ENCODE measurements around the gene OTUB1. TPM values are rescaled to one million over a fixed set of nuclear protein-coding genes. Genes with fewer than 3 reads are reported as not detected.

The OTUB1 gene, protein sequence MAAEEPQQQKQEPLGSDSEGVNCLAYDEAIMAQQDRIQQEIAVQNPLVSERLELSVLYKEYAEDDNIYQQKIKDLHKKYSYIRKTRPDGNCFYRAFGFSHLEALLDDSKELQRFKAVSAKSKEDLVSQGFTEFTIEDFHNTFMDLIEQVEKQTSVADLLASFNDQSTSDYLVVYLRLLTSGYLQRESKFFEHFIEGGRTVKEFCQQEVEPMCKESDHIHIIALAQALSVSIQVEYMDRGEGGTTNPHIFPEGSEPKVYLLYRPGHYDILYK
- total RNA-seq = 114 and 130 TPM in 2 replicates

GRCh38 chr11:63986156-63986931 is at the start of gene OTUB1:
Gene OTUB1 (plus strand): TSS chr11:63986438. CDS start chr11:63986457, 19 bp downstream.

DNA sequence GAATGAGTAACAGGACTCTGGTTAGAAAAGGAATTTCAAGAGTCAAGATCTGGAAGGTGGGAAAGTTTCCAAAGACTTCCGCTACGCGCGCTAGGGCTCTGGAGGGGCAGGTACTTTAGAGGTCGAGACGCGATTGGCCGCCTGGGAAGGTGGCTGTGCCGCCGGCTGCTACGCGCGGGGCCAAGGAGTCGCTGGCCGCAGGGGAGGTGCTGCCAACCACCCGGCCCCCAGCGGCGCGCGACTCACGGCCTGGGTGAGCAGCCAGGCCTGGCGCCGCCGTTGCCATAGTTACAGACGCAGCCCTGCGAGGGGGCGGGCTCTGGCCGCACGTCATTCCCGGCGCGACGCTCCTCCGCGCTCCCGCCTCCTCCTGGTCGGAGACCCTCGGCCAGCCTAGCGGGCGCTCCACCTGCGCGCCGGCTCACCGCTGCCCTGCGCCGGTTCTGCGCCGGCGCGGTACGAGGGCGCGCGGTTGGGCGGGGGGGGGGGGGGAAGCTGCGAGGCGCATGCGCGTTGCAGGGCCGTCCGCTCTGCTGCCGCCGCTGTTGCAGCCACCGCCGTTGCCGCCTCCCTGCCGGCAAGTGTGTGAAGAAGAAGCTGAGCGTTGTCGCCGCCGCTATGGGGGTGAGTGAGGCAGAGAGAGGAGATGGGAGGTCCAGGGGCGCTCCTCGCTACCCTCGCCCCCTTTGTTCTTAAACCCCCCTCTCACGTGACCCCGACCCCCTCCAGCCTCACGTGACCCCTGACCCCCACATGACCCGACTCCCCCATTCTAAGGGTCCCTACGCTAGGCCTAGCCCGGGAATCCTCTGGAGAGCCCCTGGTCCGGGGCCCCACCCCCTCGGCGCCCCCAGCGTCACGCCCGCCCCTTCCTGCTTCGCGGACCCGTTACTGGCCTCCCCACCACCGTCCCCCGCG is 47.5 kb upstream of the OTUB1 start, which contains the start of gene NAA40:
Gene NAA40 (plus strand): TSS at position 524 of the 918 bp plus-strand sequence. CDS start 95 bp downstream, at position 619.

DNA sequence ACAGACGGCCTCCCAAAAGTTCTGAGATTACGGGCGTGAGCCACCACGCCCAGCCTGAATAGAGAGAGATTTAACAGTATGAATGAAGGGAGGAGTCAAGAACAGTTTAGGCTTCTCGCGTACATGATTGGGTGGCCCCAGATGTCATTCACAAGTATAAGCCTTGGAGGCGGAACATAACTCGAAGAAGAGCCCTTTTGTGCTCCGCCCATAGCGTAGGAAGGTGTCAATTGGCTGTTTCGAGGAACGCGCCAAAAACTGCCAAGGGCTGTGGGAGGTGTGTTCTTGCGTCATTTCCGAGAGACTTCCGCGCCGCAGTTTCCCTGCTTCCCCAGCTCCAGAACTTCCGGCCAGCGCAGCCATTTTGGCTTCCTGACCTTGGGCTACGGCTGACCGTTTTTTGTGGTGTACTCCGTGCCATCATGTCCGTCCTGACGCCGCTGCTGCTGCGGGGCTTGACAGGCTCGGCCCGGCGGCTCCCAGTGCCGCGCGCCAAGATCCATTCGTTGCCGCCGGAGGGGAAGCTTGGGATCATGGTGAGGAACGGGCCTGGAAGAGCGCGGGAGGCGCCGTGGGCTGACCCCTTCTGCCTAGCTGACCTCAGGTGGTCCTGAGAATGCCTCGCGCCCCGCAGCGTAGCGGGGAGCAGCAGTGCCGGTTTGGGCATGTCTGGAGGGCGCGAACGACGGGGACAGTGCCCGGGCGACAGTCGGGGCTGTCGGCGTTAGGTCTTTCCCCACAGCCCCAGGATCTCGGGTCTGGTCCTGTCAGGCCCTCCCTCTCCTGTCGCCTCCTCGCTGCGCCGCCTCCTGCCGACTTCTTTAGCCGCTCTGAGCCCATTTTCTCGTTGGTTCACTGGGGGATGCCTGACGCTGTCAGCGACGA is 11.7 kb upstream of the OTUB1 start, which contains the start of gene COX8A:
Gene COX8A (plus strand): TSS at position 362 of the 885 bp plus-strand sequence. CDS start 61 bp downstream, at position 423.

DNA sequence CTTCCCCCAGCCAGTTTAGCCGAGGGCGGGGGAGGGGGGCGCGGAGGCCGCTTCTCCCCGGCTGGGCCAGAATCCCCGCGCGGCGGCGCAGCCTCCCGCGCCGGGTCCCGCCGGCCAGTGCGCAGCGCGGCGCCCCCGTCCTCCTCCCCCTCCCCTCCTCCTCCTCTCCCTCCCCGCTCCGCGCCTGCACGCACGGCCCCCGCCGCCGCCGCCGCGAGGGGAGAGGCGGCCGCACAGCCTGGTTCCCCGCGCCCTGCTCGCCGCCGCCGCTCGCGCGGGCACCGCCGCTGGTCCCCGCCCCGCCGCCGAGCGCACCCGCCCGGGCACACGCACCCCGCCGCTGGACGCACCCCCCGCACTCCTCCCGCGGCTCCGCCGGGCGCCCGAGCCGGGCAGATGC is 49.3 kb downstream of the OTUB1 start, which contains the start of gene FLRT1:
Gene FLRT1 (plus strand): TSS at position 356 of the 400 bp plus-strand sequence. CDS start 80,337 bp downstream, outside the sequence.

Other genes starting within 250 kb of the OTUB1 start
- 9.2 and 16.0 TPM in 2 replicates for gene ZFTA, start 217.7 kb upstream of the OTUB1 start, total RNA-seq
- 19.3 and 21.7 TPM in 2 replicates for gene SPINDOC, start 173.0 kb upstream of the OTUB1 start, total RNA-seq
- 13.7 and 14.8 TPM in 2 replicates for gene MARK2, start 147.3 kb upstream of the OTUB1 start, total RNA-seq
- 7.4 and 8.6 TPM in 2 replicates for gene RCOR2, start 69.3 kb upstream of the OTUB1 start, total RNA-seq
- gene NAA40, start 47.4 kb upstream of the OTUB1 start, total RNA-seq = 8.8 and 10.6 TPM in 2 replicates
- 1,094 and 1,254 TPM in 2 replicates for gene COX8A, start 11.8 kb upstream of the OTUB1 start, total RNA-seq
- under 0.01 TPM in 1 of 2 replicates, not detected in the other for gene FLRT1, start 49.5 kb downstream of the OTUB1 start, total RNA-seq
- 9.2 and 14.7 TPM in 2 replicates for gene MACROD1, start 179.7 kb downstream of the OTUB1 start, total RNA-seq
- 200 and 219 TPM in 2 replicates for gene STIP1, start 199.7 kb downstream of the OTUB1 start, total RNA-seq
- gene FERMT3, start 220.3 kb downstream of the OTUB1 start, total RNA-seq = 1.8 and 2.2 TPM in 2 replicates
- 46.2 and 59.3 TPM in 2 replicates for gene TRPT1, start 239.7 kb downstream of the OTUB1 start, total RNA-seq
- 59.5 and 60.4 TPM in 2 replicates for gene NUDT22, start 239.8 kb downstream of the OTUB1 start, total RNA-seq
- gene DNAJC4, start 244.1 kb downstream of the OTUB1 start, total RNA-seq = 12.6 and 21.2 TPM in 2 replicates
- gene VEGFB, start 248.1 kb downstream of the OTUB1 start, total RNA-seq = 22.5 and 30.8 TPM in 2 replicates

All from bronchus fibroblast of lung (primary cell).